Large intestine (tissue), 3 donors: Measurements from ENCODE around the gene PLEKHM1. TPM values are rescaled to one million over a fixed set of nuclear protein-coding genes. Genes with fewer than 3 reads are reported as not detected.
"Not testable (repeated sequence)": the region's sequence is repeated elsewhere in the genome, so short reads cannot be mapped to it uniquely, and the experiment has no call there.

Experiments
- DNase-seq, 2 donors: peaks; one replicate each; pipeline versions ENCODE4 v3.0.0 to v3.0.0-alpha.2; 2013
- H3K27ac ChIP-seq: one replicate; pipeline ENCODE4 v1.5.1; 2013; ENCODE audit warnings: low read length
- H3K27me3 ChIP-seq: 2 replicates; pipeline ENCODE4 v1.6.1; 2013; ENCODE audit warnings: low read length; ENCODE audit not compliant: control insufficient read depth, insufficient read depth
- H3K36me3 ChIP-seq: 2 replicates; pipeline ENCODE4 v1.6.1; 2013; ENCODE audit warnings: low read length; ENCODE audit not compliant: control insufficient read depth, insufficient read depth
- H3K4me1 ChIP-seq: one replicate; pipeline ENCODE4 v1.6.1; 2013; ENCODE audit warnings: low read length; ENCODE audit not compliant: control insufficient read depth, insufficient read depth
- H3K4me3 ChIP-seq: one replicate; pipeline ENCODE4 v1.5.1; 2013; ENCODE audit warnings: low read length
- H3K9me3 ChIP-seq: one replicate; pipeline ENCODE4 v1.6.1; 2013; ENCODE audit warnings: mild to moderate bottlenecking, low read depth, low read length, moderate library complexity; ENCODE audit not compliant: control insufficient read depth
- WGBS: methylation state at CpG from one replicate; pipeline ENCODE4 v1.1.5; 2013; ENCODE audit warnings: low lambda C conversion rate; ENCODE audit not compliant: insufficient coverage; 5-methylcytosine and 5-hydroxymethylcytosine counted together
- polyA plus RNA-seq: library from polyadenylated mRNA; unstranded; fragments of 120-200 nt; gene quantifications from one replicate; pipeline ENCODE4 v1.2.1, GENCODE V29; 2013

Gene PLEKHM1
- polyA plus RNA-seq, 1 donor, result 16.3 TPM

- H3K9me3 ChIP-seq, H3K4me1 ChIP-seq, H3K4me3 ChIP-seq, H3K27ac ChIP-seq, H3K27me3 ChIP-seq, DNase-seq, H3K36me3 ChIP-seq: not testable (repeated sequence)
- no CpG with 5 or more reads among the region's 14 CpGs for WGBS
Measured at GRCh38 chr17:45468293-45469203, 22.0 kb downstream of the PLEKHM1 start.

DNA sequence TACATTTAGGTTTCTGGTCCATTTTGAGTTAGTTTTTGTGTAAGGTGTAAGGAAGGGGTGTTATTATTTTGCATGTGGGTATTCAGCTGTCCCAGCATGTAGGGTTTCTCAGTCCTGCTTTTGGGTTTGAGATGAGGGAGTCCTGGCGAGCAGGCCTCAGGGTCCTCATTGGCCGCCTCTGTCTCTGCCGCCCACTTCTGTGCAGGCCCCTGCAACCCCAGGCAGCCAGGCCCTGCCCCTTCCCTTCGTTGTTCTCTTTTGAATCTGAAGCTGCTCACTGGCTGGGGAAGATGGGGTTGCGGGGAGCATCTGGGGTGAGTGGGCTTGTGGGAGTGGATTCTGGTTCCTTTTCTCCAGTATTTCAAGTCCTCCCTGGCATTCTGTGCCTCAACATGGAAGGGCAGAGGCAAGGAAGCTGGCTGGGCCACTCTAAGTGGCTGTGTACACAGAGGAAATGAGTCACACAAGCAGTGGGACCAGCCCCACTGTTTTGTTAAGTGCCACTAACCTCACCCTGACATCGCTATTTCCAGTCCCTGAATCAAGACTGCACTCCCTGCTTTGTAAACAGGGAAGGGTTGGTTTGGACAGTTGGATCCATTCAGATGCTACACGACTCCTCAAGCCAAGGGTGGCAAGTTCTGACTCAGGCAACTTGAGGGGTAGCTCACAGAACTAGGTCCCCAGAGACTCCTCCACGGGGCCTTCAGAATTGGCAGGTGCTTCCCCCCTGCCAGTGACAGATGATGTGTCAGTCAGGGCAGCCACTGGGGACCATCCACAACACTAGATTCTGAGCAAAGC is 28.8 kb downstream of the PLEKHM1 start:
- H3K4me3 ChIP-seq, H3K27ac ChIP-seq, H3K36me3 ChIP-seq, H3K27me3 ChIP-seq, DNase-seq, H3K4me1 ChIP-seq, H3K9me3 ChIP-seq: not testable (repeated sequence)
- WGBS, result no CpG with 5 or more reads among the region's 8 CpGs

GRCh38 chr17:45460422-45460821 is 30.1 kb downstream of the PLEKHM1 start:
- H3K27me3 ChIP-seq, H3K4me3 ChIP-seq, H3K36me3 ChIP-seq, H3K9me3 ChIP-seq, DNase-seq, H3K4me1 ChIP-seq, H3K27ac ChIP-seq: not testable (repeated sequence)
- WGBS, result no CpG with 5 or more reads among the region's 5 CpGs

DNA sequence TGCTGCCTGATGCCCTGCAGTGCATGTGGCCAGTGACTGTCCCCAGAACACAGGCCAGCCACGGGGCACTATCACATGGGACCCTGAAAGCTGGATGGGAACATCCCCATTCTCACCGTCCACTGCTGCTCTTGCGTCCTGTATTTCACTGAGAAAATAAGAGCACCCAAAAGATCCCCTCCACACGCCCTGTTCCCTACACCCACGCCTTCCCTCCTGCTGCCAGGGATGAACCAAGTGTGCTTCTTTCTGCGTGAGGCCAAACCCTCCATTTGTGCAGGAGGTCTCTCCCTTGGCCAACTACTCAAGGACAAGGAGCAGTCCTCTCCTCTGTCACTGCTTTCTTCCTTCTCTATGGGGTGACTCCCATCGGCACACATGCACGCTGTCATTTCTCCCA is 36.2 kb downstream of the PLEKHM1 start:
- WGBS, result no CpG with 5 or more reads among the region's 8 CpGs
- H3K27ac ChIP-seq, H3K4me3 ChIP-seq, DNase-seq, H3K27me3 ChIP-seq, H3K36me3 ChIP-seq, H3K9me3 ChIP-seq, H3K4me1 ChIP-seq: not testable (repeated sequence)

DNA sequence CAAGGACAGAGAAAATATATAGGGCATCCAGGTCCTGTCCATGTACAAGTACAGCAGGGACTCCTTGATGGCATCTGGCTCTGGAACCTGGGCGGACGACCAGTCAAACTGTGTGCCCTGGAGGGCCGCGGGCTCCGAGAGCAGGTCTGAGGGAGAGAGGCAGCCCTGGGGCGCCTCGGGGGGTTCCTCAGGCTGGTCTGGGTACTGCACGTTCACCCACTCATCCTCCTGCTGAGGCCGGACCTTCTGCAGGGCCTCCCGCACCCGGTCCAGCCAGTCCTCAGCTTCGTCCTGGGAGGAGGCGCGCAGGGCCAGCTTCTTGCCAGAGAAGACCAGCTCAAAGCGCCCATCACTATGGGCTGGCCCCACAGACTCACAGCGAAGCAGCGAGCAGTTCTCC is 36.8 kb downstream of the PLEKHM1 start:
- not testable (repeated sequence) for H3K27me3 ChIP-seq, H3K4me3 ChIP-seq, H3K27ac ChIP-seq, H3K9me3 ChIP-seq, H3K36me3 ChIP-seq, DNase-seq, H3K4me1 ChIP-seq
- no CpG with 5 or more reads among the region's 17 CpGs for WGBS

- H3K36me3 ChIP-seq, H3K27me3 ChIP-seq, H3K4me1 ChIP-seq, H3K27ac ChIP-seq, H3K4me3 ChIP-seq, H3K9me3 ChIP-seq, DNase-seq: not testable (repeated sequence)
- WGBS, result no CpG with 5 or more reads among the region's 7 CpGs
Measured at GRCh38 chr17:45453225-45453534, 37.3 kb downstream of the PLEKHM1 start.

DNA sequence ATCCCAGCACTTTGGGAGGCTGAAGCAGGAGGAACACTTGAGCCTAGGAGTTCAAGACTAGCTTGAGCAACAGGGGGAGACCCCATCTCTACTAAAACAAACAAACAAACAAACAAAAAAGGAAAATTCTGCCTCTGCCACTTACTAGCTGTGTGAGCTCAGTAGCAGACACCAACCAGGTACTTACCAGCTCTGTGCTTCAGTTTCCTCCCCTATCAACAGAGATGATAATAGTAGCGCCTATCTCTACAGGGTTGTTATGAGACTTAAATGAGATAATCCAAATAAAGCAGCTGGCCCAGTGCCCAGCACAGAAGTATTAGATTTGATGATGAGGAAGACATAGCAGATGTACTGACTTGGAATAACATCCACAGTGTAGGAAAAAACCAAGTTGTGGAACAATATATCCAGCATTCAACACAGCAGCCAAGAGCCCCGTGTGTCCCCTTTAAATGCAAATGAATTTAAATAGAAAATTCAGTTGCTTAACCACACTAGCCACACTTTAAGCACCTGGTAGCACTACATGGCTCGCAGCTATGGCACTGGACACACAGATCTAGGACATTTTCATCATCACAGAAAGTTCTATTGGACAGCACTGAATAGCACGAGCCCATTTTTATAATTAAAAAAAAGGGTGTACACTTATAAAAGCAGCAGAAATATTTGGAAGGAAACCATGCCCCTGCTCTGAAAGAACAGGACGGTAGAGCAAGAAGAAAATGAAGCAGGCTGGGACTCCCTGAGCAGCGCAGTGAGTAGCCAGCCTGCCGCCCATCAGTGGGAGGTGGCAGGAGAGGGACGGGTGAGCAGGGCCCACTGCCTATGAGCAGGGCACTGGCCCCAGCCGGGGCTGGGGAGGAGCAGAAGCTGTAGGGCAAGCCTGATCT is 37.9 kb downstream of the PLEKHM1 start:
- no CpG with 5 or more reads among the region's 9 CpGs for WGBS
- H3K4me3 ChIP-seq, H3K36me3 ChIP-seq, H3K9me3 ChIP-seq, H3K4me1 ChIP-seq, H3K27me3 ChIP-seq, DNase-seq, H3K27ac ChIP-seq: not testable (repeated sequence)

- H3K27ac ChIP-seq, H3K4me3 ChIP-seq, H3K4me1 ChIP-seq, H3K27me3 ChIP-seq, H3K36me3 ChIP-seq, H3K9me3 ChIP-seq, DNase-seq: not testable (repeated sequence)
- WGBS, result no CpG with 5 or more reads among the region's 10 CpGs
Measured at GRCh38 chr17:45451660-45452059, 38.9 kb downstream of the PLEKHM1 start.

GRCh38 chr17:45451131-45451530 is 39.4 kb downstream of the PLEKHM1 start:
- no peak for DNase-seq
- Histone ChIP-seq H3K27me3 (no peaks in the 10 kb centered on the region), H3K4me3 (no peak overlapping the region), H3K27ac (no peak overlapping the region), H3K36me3 (peaks cover 6% of the 10 kb centered on the region), H3K9me3 (no peaks in the 10 kb centered on the region), H3K4me1 (no peaks in the 10 kb centered on the region)
- no CpG with 5 or more reads among the region's 8 CpGs for WGBS

- H3K4me3 ChIP-seq, H3K27me3 ChIP-seq, H3K9me3 ChIP-seq, H3K27ac ChIP-seq, DNase-seq, H3K4me1 ChIP-seq: not testable (repeated sequence)
- peaks cover 15% of the 10 kb centered on the region for H3K36me3 ChIP-seq
- 100% methylated on average over 1 of the region's 1 CpG for WGBS
Measured at GRCh38 chr17:45449708-45450329, 40.7 kb downstream of the PLEKHM1 start.
